T-helper 2 cell treated with Interferon-gamma antibody and Interleukin-4, amounts not matched to agents 5 μg/mL and 100 μg/mL, for 36 hours (primary cell): ENCODE measurements around the gene FAAP20.

Source experiments
- DNase-seq: peaks from one replicate; pipeline ENCODE4 v3.0.0; 2021; ENCODE audit warnings: low spot score
- H3K27ac Mint-ChIP-seq: one replicate; pipeline ENCODE4 v1.8.0; 2021; ENCODE audit warnings: mild to moderate bottlenecking, mixed read lengths
- H3K27me3 Mint-ChIP-seq: one replicate; pipeline ENCODE4 v1.8.0; 2021; ENCODE audit warnings: low read depth, mixed read lengths
- H3K36me3 Mint-ChIP-seq: one replicate; pipeline ENCODE4 v1.8.0; 2021; ENCODE audit warnings: low read depth, mixed read lengths
- H3K4me1 Mint-ChIP-seq: one replicate; pipeline ENCODE4 v1.8.0; 2021; ENCODE audit warnings: low read depth, mixed read lengths
- H3K4me3 Mint-ChIP-seq: one replicate; pipeline ENCODE4 v1.8.0; 2022; ENCODE audit warnings: mild to moderate bottlenecking, moderate library complexity, mixed read lengths
- H3K9me3 Mint-ChIP-seq: one replicate; pipeline ENCODE4 v1.8.0; 2021; ENCODE audit warnings: mixed read lengths

FAAP20 gene

DNA sequence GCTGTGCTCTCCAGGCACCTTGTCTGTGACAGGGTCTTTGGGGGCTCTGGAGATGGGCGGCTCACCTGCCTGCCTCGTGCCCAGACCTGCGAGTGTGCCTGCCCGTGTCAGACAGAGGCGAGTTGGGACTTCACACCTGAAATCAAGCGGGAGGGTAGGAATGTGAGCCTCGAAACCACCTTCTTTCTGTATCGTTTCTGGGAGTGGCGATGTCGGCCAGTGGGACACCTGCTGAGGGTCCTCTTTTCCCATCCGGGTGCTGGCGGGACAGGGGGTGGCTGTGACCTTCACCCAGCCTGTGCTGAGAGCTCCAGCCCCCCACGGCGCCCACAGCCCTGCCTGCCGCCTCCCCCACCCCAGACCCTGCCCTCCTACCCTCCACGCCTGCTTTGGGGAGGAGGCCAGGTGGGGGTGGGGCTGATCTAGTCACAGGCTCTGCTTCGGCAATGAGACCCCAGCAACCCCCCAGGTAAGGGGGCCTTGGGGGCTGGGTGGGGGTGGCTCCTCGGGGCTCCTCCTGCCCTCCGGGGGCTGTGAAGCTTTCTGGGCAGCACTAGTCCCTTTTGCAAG lies 15.6 kb upstream of the FAAP20 start:
- peaks cover 3% of the 10 kb centered on the region for H3K27me3 Mint-ChIP-seq
- H3K4me1 Mint-ChIP-seq: peaks cover 4% of the 10 kb centered on the region
- no peaks in the 10 kb centered on the region for H3K9me3 Mint-ChIP-seq

DNA sequence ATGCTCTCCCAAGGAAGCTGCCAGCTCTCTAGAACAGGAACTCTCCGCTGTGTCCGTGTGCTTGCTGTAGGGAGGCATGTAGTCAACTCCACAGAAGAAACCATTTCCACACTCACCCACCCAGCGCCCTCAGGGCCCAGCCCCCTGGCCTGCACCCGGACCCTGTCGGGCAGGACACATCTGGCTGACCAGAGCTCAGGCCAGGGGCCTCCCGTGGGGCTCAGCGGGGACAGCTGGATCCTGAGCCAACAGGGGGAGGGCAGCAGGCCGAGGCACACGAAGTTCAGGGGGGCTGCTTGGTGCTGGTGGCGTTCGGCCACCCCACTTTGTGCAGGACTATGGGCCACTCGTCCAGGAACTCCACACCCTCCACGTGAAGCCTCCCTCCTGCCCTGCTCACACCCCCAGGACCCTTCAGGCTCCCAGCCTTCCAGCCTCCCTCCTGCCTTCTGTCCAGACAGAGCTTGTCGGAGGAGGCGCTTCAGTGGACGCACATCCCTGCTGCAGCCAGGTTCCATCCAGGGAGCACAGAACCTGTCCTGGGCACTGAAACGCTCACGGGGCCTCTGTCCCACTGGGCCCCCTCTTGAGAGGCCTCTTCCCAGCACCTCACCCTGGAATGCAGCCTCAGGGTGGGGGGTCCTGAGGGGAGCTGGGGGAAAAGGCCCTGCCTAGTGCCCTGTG lies 15.0 kb upstream of the FAAP20 start:
- no peak overlapping the region for H3K27ac Mint-ChIP-seq
- peaks cover 3% of the 10 kb centered on the region for H3K27me3 Mint-ChIP-seq
- H3K4me1 Mint-ChIP-seq: peaks cover 4% of the 10 kb centered on the region
- H3K36me3 Mint-ChIP-seq: no peaks in the 10 kb centered on the region
- H3K9me3 Mint-ChIP-seq: no peaks in the 10 kb centered on the region
- H3K4me3 Mint-ChIP-seq: no peak overlapping the region
- DNase-seq: no peak

More for the DNA sequence above, 15.6 kb upstream of the FAAP20 start:
- no peaks in the 10 kb centered on the region for H3K36me3 Mint-ChIP-seq
- no peak for DNase-seq
- no peak overlapping the region for H3K27ac Mint-ChIP-seq
- no peak overlapping the region for H3K4me3 Mint-ChIP-seq

DNA sequence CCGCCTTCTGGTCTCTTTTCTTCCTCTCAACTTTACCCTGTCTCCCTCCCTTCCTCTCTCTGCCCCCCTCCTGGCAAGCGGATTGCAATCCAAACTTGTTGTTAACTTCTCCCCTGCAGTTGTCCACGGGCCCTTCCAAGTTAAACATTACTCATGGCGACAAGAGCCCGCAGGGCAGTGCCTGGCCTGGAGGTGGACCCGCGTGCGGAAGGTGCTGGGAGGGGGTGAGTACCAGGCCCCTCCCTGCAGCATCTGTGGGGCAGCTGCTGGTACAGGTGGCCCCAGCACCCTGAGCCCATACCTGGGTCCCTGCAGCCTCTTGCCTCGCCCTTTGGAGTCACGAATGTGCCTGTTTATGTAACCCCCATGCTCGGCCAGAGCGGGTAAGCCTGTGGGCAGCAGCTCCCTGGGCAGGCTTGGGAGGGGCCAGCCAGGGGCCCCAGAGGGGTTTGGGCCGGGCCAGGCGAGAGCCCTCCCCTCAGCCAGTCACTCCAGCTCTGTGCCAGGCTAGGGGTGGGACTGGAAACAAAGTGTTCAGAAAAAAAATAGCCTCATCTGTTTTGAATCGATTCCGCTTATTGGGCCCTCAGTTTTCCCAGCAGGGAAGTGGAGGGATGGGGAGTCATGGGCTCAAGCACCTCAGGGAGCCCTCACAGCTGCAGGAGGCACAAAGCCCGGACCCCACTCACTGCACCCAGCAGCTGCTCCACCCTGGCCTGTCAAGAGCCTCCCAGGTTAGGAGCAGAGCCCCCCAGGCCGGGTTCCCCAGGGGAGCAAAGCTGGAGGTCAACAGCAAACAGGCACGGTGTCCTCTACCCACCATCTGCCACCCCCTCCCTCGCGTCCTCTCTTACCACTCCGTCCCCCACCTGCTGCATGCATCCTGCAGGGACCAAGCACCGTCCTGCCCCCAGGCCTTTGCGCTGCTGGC lies 14.0 kb upstream of the FAAP20 start:
- Mint-ChIP-seq H3K9me3 (no peaks in the 10 kb centered on the region), H3K36me3 (no peaks in the 10 kb centered on the region), H3K27me3 (peaks cover 3% of the 10 kb centered on the region), H3K4me1 (peaks cover 4% of the 10 kb centered on the region), H3K4me3 (no peak overlapping the region), H3K27ac (no peak overlapping the region)
- DNase-seq: no peak

DNA sequence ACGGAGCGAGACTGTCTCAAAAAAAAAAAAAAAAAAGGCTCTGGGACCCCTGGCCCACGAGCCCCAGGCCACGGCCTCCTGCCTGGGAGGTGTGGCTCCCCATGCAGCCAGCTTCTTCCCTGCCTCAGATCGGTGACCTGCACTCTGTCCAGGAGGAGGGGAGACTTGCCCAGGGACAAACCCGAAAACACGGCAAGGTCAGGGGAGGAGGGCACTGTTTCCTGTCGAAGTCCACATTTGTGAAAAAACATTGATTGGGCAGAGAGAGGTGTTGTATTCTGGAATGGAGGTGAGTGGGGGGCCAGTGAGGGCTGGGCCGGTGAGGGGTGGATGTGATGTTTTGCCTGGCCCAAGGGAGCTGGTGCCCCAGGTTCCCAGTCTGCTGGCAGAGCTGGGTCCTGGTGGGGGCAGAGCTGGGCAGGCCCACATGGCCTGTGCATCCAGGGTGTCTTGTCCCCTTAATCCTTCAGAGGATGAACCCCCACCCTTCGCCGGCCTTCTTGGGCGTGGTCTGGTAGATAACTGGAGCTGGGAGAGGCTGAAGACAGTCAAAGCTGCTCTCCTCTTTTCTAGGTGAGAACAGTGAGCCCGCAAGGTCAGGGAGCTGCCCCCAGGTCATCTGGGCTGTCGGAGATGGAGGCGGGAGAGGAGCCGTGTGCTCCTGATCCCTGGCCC lies 12.4 kb upstream of the FAAP20 start:
- DNase-seq: no peak
- Mint-ChIP-seq H3K27ac (no peak overlapping the region), H3K27me3 (peaks cover 3% of the 10 kb centered on the region), H3K4me1 (peaks cover 2% of the 10 kb centered on the region), H3K4me3 (no peak overlapping the region), H3K9me3 (no peaks in the 10 kb centered on the region), H3K36me3 (no peaks in the 10 kb centered on the region)

DNA sequence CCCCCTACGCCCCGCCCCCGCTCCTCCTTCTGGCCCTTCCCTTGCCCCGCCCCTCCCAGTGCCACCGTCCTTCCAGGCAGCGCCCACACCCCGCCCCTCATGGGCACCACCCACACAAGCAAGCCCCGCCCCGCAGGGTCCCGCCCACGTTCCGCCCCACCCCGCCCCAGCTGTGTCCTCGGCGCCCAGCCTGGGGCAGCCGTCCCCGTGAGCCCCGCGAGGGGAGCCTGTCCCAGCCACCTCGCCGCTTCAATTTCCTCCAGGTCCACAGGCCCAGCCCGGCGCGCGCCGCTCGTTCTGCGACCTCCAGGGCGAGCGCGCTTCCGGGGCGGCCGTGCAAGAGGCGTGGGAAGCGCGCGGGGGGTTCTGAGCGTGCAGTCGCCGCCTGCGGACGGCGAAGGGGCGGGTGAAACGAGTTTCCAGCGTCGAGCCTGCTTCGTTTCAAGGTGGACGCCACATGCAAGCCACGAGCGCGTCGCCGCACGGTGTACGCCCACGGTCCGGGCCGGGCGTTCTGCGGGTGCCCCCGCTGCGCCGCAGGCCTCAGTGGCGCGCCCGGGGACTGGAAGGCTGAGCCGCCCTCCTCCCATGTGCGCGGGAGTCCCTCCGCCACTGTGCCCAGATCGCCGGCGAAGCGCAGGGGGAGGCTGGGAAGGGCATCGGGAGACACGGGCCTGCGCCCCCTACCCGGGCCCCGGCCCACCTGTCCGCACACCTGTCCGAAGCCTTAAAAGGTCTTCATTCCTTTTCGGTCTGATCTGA lies 10.8 kb upstream of the FAAP20 start:
- peak; percentile 84 for DNase-seq
- Mint-ChIP-seq H3K4me1 (peaks cover 2% of the 10 kb centered on the region), H3K36me3 (no peaks in the 10 kb centered on the region), H3K27ac (no peak overlapping the region), H3K9me3 (no peaks in the 10 kb centered on the region), H3K27me3 (peaks cover 3% of the 10 kb centered on the region), H3K4me3 (peak overlapping the region; percentile 48)

DNA sequence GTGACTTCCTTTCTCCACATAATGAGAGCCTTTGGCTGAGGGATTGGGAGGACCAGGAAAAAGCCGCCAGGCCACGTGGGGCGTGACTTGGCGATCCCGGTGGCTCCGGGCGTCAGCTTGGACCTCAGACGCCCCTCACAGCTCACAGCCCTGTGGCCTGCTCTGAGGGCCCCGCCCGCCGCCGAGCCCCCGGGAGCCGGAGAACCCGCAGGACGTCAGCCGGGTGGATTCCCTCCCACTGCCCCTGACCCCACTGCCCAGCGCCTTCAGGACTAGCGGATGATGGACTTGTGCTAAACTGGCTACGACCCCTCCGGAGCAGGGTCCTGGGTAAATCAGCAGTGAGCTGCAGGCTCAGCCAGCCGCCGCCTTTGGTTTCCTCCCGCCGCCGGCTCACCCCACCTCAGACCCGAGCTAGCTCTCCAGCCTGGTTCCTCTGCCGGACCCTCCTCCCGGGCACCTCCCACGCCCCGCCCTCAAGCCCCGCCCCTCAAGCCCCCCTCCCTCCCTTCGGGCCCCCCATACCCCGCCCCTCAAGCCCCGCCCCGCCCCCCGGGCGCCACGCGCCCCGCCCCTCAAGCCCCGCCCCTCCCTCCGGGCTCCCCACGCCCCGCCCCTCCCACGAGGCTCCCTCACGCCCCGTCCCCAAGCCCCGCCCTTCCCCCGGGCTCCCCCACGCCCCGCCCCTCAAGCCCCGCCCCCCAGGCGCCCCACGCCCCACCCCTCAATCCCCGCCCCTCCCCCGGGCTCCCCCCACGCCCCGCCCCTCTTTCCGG lies 10.0 kb upstream of the FAAP20 start:
- no peak overlapping the region for H3K27ac Mint-ChIP-seq
- peak; percentile 43 for DNase-seq
- no peaks in the 10 kb centered on the region for H3K9me3 Mint-ChIP-seq
- H3K4me1 Mint-ChIP-seq: peaks cover 6% of the 10 kb centered on the region
- H3K4me3 Mint-ChIP-seq: peak overlapping the region; percentile 43
- peaks cover 3% of the 10 kb centered on the region for H3K27me3 Mint-ChIP-seq
- no peaks in the 10 kb centered on the region for H3K36me3 Mint-ChIP-seq

DNA sequence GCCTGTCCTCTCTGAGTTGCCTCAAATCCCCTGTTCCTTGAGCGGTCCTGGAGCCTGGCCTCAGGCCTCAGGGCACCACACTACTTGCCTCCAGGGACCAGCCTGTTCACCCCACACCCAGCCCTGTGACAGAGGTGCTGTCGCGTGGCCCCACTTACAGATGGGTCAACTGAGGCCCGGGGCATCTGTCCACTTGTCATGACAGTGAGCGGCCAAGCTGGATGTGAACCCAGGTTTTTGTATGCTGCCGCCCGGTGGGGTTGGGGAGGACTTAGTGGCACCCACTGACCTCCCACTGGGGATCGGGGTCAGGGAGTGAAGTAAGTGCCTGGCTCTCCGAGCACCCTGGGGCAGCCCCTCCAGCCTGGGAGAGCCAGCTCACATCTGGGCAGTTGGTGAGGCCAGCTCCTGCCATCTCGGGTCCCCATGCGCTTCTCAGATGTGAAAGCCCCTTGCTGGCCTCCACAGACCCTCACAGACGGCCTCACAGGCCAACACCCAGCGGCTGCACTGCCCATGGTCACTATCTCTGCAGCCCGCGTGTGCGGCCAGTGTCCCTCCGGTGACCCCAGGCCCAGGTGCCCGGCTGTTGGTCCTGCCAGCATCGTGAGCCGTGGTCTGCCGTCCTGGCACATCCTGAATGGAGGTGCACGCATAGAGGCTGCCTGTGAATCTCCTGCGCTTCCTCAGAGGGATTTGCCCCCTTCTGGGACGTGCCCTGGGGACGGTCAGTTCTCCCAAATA lies 9.3 kb upstream of the FAAP20 start:
- Mint-ChIP-seq H3K9me3 (no peaks in the 10 kb centered on the region), H3K4me3 (no peak overlapping the region), H3K4me1 (peaks cover 11% of the 10 kb centered on the region), H3K36me3 (no peaks in the 10 kb centered on the region), H3K27me3 (peaks cover 3% of the 10 kb centered on the region), H3K27ac (no peak overlapping the region)
- DNase-seq: no peak

DNA sequence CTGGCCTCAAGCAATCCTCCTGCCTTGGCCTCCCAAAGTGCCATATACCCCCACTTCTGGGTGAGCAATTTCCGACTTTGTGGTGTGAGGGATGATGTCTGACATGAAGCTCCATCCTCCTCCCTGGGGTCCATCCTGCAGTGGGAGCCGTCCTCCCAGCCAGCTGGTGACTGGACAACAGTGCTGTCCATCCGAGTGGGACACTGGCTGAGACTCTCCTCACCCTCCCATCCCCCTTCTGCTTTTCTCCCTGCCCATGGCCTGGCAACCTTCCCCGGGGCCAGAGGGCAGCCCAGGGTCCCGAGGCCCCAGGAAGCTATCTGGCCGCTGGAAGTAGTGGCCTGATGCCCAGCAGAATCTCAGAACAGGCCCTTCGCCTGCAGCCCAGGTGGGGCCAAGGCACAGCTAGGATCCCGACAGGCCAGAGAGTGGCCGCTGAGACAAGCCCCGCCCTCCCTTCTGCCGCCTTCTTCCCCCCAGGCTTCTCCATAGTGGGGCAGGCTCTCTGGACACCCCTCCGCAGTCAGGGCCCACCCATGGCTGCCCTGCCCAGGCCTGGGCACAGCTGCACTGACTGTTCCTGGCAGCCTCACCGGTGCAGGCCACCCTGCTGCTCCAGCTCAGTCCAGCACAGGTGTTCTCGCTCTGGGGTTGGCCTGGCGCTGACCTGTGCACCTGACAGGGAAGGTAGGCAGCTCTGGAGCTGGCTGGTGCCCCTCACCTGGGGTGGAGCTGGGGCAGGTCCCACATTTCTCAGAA lies 8.4 kb upstream of the FAAP20 start:
- DNase-seq: no peak
- Mint-ChIP-seq H3K27me3 (peaks cover 3% of the 10 kb centered on the region), H3K9me3 (no peaks in the 10 kb centered on the region), H3K27ac (no peak overlapping the region), H3K4me1 (peaks cover 11% of the 10 kb centered on the region), H3K36me3 (no peaks in the 10 kb centered on the region), H3K4me3 (no peak overlapping the region)

DNA sequence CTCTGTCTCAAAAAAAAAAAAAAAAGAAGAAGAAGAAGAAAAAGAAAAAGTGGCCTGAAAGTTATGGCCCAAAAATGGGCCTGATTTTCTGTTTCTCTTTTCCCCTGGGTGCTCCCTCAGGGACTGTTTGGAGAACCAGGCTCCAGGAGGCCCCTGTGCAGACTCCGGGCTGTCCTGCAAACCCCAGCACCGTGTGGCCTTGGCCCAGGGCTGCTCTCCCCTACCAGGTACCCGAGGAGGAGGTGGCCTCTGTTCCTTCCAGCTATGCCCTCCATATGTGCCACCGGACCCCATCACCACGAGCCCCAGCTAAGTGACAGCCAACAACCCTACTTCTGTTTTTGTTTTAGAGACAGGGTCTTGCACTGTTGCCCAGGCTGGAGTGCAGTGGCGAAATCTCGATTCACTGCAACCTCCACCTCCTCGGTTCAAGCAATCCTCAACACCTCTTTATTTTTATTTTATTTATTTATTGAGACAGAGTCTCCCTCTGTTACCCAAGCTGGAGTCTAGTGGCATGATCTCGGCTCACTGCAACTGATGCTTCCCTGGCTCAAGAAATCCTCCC lies 7.5 kb upstream of the FAAP20 start:
- Mint-ChIP-seq H3K4me1 (peaks cover 11% of the 10 kb centered on the region), H3K27ac (no peak overlapping the region), H3K27me3 (peaks cover 3% of the 10 kb centered on the region), H3K4me3 (no peak overlapping the region), H3K36me3 (no peaks in the 10 kb centered on the region), H3K9me3 (no peaks in the 10 kb centered on the region)
- DNase-seq: no peak

DNA sequence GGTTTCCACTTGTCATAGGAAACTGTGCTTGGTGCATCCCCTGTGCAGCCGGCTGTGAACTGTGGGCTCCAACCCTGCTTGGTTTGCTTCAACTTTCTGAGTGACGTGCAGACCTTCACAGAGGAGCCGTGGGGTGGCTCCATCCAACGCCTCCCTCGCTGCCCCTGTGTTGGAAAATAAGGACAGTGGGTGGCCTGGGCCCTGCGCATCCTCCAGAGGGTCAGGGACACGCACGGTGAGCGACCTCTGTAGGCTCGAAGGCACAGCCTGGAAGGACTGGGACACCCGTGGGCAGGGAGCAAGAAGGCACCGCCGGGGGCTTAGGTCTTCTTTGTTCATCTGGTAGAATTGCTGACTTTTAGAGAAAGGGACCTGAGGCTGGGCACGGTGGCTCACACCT lies 6.5 kb upstream of the FAAP20 start:
- Mint-ChIP-seq H3K4me1 (peaks cover 11% of the 10 kb centered on the region), H3K27ac (no peak overlapping the region)

DNA sequence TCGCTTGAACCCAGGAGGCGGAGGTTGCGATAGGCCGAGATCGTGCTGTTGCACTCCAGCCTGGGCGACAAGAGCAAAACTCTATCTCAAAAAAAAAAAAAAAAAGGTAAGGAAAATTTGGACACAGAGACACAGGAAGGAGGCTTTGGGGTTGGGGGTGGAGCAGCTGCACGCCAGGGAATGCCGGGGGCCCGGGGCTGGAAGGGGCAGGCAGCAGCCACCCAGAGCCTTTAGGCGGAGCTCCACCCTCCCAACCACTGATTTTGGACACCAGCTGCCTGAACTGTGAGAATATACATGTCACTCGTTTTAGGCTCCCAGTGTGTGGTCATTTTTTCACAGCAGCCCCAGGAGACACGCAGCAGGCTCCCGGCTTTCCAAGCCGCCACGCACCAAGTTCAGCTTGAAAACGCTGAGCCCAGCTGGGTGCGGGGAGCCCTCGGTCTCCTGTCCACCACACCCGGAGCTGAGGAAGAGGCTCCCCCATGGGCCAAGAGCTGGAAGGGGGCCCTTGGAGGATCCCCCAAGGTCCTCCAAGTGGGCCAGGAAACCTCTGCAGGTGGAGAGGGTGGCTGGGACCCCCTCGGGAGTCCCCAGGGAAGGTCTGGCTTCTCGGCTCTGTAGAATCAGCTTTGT lies 5.9 kb upstream of the FAAP20 start:
- no peaks in the 10 kb centered on the region for H3K27me3 Mint-ChIP-seq
- H3K9me3 Mint-ChIP-seq: no peaks in the 10 kb centered on the region
- peak overlapping the region; percentile 90 for H3K4me3 Mint-ChIP-seq
- no peak for DNase-seq
- no peak overlapping the region for H3K27ac Mint-ChIP-seq
- no peaks in the 10 kb centered on the region for H3K36me3 Mint-ChIP-seq
- peaks cover 9% of the 10 kb centered on the region for H3K4me1 Mint-ChIP-seq

More for the DNA sequence above, 6.5 kb upstream of the FAAP20 start:
- Mint-ChIP-seq H3K9me3 (no peaks in the 10 kb centered on the region), H3K4me3 (no peak overlapping the region), H3K27me3 (no peaks in the 10 kb centered on the region), H3K36me3 (no peaks in the 10 kb centered on the region)
- DNase-seq: no peak
